Stimulated activated CD8-positive, alpha-beta memory T cell treated with anti-CD3 and anti-CD28 coated beads, Interleukin-12 subunit alpha, Interleukin-12 subunit beta, amount 100 ng/mL, for 4 hours (primary cell): Measurements from ENCODE around the gene RAD23B.
A peak's percentile ranks its signal among the peaks of the same experiment; 100 is the strongest.
"Not testable (repeated sequence)": the region's sequence is repeated elsewhere in the genome, so short reads cannot be mapped to it uniquely, and the experiment has no call there.

Experiments used
- DNase-seq: peaks from one replicate; pipeline ENCODE4 v3.0.0-alpha.2; 2020; ENCODE audit warnings: low read depth

RAD23B gene

DNA sequence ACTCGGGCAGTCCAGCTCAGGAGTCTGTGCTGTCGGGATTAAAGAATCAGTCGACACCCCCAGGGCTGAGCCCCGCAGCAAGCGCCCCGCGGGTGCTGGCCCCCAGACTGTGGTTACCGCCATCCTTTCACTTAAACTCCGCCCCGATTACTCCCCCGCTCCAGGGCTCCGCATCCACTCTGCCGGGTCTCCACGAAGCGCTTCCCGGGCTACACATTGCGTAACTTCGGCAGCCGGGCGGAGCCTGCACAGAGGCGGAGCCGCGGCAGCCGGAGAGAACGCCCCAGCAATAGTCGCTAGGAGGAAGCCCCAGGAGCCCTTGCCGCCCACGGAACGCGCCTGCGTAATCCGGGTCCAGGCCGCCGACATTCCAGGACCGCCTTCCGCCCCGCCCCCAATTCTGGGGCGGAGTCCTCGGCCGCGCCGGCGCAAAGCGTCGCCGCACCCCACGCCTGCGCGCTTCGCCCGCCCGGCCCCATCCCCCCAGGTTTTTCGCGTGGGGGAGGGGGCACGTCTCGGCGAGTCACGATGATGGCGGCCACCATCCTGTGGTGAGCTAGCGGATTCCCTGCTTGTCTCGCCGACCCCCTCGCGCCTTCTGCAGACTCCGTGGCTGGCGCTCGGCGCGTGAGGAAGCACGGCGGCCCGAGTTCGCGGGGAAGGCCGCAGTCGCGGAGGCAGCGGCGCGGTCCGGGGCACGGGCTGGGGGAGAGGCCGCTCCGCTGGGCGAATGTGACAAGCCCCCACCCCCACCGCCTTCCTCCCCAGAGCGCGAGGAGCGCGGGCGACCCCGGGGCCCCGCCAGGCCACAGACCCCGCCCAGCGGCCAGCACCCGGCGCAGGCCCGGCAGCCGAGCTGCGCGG is at the start of gene RAD23B:
RAD23B (plus strand) TSS at position 521 of the 864 bp plus-strand sequence. CDS start 351 bp downstream, outside the sequence.
- peak; percentile 99 for DNase-seq

DNA sequence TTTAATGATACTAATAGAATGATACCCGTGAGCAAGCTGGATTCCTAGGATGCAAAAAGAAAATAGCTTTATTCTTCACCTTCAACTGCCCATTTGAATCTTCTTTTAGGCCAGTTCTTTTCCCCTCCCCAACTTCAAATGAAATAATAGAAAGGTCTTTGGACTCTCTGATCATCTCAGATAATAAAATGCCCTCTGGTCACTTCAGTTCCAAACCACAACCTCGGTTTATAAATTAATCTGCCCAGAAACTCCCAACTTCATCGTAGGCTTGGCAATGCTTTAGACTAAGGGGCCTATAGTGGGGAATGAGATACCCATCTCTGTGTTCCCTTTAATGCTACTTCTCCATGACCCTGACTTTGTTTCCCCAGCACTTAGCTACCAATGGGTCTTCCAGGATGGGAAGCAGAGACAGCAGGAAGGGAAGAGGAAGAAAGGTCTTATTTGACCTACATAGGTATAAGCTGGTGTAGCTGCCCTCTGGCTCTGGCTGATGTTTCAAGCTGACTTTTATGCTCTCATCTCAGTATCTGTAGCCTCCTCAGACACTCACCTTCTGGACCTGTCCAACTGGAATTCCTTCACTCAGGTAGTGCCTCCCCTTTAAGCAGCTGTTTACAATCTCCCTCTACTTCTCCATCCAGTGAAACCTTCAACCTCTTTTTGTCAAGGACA is 47.2 kb upstream of the RAD23B start:
- DNase-seq, result no peak

DNA sequence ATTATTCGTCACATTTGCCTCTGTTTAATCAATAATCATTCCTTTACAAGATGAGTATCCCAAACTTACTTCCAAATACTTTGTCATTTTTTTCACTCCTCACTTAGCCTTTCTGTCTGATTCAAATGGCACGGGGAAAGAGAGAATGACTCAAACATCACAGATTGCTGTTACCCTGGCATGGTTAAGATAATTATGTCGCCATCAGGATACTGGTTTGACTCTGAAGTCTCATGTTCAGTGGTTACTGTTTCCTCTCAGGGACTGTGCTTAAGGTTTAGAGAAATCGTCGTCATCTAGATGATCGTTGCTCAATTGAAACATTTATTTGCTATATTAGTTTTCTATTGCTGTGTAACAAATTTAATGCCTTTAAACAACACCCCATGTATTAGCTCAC is 45.2 kb upstream of the RAD23B start:
- no peak for DNase-seq

DNA sequence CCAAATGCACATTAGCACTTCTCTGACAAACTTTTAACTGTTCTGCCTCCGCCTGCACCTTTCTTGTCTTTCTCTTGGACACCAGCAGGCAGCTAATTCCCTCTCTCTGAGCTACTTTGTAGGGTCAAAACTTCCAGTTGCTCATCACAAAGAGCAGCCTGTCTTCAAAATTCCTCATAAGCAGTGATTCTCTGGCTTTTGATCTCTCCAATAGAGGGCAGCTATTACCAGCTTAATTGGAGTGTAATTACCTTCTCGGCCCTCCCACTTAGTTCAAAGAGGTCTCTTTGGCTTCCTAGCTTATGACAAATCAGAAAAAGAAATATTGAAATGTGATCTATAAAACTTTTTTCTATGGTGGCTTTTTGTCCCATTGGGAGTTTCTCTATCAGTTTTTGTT is 43.6 kb upstream of the RAD23B start:
- DNase-seq, result no peak

DNA sequence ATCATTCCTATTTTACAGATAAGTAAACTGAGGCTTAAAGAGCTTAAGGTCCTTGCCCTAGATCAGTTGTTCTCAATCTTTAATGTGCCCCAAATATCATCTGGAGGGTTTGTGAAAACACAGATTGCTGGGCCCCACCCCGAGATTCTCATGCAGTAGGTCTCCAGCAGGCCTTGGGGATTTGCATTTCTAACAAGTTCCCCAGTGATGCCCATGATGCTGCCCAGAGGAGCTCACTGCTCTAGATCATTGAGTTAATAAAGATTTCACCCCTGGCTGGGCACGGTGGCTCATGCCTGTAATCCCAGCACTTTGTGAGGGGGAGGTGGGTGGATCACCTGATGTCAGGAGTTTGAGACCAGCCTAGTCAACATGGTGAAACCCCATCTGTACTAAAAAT is 42.8 kb upstream of the RAD23B start:
- no peak for DNase-seq

DNA sequence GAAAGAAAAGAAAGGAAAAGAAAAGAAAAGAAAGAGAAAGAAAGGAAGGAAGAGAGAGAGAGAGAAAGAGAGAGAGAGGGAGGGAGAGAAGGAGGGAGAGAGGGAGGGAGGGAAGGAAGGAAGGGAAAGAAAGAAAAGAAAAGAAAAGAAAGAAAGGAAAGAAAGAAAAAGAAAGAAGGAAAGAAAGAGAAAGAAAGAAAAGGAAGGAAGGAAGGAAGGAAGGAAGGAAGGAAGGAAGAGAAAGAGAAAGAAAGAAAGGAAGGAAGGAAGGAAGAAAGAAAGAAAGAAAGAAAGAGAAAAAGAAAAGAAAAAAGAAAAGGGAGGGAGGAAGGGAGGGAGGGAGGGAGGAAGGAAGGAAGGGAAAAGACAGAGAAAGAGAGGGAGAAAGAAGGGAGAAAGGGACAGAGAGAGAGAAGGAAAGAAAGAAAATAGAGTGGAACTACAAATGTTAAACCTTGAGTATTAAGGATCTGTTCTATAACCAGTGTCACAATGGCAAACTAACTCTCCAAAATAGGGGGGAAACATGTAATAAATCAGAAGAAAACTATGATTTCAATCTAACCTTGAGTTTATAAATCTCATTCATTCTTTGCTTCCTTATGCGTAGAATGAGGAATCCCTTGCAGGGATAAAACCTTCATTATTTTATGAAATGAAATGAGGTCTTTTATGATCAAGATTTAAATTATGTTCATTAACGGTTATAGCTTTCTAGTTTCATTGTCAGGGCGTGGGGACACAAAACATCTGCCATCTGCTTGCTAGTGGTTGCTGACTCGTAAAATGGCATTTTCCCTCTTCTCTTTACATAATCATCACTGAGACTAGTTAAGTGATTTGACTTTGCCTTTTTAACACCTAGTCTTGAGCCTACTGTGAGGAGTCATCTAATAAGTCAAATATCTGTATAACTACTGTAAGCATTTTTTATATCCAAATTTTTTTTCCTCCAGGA is 40.7 kb upstream of the RAD23B start:
- no peak for DNase-seq

DNA sequence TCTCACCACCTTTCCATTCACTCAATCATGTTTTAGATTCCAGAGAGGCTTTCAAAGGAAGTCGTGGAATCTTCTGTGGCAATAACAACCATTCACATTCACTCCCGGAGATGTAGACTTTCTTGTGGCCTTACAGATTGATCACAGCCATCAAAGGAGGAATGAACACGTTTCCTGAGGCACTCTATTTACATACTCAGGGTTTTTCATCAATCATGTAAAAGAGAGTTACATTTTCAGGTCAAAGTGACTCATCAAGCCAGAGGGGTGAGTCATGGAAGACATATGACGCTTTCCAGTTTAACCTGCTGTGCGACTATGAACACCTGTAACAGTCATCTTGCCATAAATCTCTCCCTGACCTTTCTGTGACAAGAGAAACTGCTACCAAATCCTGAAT is 39.3 kb upstream of the RAD23B start:
- DNase-seq, result no peak

DNA sequence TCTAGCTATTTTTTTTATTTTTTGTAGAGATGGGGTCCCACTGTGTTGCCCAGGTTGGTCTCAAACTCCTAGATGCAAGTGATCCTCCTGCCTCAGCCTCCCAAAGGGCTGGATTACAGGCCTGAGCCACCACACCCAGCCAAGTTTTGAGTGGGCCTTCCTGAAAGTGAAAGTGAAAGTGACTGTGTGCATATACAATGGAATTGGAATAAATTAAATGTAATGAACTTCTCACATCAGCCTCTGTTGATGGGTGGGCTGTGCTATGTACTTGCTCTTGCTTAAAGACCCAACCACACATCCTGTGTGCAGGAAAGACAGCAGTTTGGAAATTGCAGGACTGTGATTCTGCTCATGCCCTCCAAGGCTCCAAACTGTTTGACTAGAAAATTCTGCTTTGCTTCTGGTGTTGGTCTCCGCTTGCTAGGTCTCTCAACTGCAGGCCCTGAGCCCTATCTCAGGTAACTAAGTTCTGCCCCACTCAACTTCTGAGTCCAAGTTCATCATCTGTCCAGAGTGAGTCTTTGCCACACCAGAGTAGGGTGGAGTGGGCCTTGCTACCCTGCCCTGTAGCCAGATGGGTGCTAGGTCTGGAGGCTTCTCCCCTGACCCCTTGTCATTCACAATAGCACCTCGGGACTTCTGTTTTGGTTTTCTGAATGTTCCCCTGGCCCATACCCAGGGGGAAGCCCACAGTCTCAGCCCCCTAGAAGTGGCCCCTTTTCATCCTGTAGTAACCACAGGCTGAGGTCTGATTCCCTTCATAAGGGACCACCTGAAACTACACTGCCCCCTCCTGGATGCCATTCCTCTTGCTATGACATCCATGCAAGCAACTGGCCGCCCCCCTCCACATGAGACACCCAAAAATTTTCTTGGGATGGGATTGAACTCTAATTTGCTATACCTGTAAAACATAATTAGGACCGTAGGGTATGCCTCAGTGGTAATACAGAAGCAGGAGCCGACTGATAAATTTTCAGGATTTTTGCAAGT is 36.5 kb upstream of the RAD23B start:
- DNase-seq, result no peak

DNA sequence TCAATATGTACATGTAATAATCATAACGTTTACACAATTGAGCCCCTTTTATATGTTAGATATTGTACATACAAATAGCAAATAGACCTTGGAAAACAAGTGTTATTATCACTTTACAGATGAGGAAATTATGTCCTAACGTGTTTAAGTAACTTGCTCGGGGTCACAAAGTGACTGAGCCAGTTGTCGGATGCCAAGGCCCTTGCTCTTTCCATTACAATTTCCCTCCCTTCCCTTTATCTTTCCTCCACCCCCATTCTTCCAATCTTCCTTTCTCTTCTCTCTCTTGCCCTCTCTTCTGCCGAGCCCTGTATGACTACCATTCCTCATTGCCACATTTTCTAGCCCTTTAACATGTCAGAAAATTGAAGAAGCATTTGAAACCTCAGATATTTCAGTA is 34.4 kb upstream of the RAD23B start:
- DNase-seq, result no peak

DNA sequence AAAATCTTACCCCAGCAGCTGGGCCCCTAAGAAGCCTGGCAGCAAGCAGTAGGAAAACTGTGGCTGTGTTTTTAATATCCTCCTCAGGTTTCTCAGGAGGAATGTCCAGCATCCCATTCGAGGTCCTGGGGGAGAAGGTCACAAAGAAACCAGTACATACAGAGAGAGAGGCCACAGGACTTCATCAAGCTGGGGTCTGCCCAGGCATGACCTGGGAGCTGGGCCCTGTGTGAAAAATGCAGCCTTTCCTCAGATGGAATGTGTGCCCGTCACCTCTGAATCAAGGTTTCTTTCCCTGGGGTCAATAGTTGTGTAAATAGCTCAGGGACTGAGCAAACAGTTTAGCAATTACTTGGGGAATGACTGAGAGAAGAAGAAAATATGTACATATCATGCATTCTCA is 33.9 kb upstream of the RAD23B start:
- DNase-seq, result no peak

DNA sequence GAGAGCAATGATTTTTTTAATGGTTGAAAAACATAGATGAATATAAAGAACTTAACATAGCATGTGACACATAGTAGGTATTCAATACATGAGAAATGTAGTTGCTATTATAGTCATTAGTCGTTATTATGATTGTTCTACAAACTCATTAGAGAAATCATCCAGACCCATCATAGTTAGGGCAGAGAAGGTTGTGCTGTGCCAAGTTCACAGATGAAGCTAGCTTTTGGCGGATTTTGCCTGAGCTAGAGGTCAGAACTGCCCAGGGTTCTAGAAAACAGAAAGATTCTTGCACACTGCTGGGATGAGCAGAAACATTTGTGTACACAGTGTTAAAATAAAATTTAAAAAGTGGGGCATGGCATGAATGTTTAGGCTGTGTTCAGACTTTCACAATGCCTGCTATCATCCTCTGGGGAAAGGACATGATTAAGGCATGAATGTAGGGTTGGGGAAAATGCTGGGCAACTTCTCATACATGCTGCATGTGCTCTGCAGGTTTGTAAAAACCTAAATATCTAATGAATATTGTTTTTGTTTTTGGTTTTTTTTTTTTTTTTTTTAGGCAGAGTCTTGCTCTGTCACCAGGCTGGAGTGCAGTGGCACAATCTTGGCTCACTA is 33.3 kb upstream of the RAD23B start:
- DNase-seq, result no peak

DNA sequence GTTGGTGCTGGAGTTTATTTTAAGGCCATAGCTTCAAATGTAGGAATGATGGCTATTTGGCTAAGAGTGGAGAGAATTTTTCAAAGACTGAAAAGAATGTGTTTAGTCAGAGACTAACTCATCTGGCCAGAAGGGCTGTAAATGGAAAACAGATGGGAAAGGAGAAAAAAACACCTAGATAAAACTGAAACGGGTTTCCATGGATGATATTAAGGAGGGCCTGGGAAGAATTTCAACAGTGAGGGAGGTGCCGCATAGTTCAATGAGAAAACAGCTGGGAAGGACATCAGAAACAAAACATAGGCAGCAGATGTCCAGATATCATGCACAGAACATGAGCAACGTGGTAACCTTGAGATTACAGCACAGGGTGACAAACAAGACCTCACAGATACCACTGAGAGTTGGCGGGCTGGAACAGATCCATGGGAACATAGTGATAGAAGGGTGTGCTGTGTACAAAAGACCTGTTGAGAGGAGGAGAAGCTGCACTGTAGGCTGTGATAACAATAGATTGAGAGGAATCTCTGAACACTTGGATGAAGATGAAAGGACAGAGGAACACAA is 31.2 kb upstream of the RAD23B start:
- no peak for DNase-seq

DNA sequence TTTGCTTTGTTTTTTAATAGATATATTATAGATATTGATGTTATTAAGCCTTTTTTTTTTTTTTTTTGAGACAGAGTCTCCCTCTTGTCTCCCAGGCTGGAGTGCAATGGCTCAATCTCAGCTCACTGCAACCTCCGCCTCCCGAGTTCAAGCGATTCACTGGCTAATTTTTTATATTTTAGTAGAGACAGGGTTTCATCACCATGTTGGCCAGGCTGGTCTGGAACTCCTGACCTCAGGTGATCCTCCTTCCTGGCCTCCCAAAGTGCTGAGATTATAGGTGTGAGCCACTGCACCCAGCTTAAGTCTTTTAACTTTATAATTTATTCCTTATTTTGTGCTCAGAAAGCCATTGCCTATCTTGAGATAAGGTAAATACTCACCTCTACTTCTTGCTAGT is 24.2 kb upstream of the RAD23B start:
- DNase-seq, result no peak

DNA sequence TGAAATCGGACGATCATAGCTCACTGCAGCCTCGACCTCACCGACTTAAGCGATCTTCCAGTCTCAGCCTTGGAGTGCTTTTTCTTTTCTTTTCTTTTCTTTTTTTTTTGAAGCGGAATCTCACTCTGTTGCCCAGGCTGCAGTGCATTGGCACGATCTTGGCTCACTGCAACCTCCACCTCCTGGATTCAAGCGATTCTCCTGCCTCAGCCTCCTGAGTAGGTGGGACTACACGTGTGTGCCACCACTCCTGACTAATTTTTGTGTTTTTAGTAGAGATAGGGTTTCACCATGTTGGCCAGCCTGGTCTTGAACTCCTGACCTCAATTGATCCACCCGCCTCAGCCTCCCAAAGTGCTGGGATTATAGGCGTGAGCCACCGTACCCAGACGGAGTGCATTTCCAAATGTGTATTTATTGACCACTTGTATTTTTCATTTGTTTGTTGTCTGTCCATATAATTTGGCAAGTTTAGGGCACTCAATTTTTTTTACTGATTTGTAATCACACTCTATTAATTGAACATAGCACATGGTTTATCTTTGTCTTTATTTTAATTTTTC is 23.2 kb upstream of the RAD23B start:
- DNase-seq, result not testable (repeated sequence)

DNA sequence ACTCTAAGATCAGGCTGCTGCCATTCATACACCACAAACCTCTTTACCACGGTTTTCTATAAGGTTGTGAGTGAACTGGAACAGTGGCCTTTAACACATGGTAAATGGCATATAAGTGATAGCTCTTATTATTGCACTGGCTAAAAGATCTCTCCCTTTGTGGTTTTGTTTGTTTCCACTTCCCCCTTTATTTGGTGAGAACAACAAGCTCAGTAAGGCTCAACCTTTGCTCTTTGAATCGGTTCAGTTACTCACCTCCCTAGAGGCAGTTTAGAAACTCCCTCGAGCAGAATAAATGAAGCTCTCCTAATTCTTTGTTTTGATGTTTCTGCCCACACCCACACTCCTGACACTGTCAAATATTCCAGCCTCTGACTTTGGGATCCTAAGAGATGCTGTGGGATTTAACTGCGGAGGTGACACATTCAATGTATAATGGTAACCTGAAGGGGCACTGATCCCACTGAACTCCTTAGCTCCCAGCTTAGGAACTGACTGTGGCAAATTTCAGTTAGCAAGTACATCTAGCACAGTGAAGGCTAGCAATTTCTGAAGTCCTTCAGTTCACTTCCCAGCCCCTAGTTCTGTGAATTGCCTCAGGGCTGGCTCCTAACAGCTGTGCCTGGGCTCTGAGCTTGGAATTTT is 22.5 kb upstream of the RAD23B start:
- no peak for DNase-seq

DNA sequence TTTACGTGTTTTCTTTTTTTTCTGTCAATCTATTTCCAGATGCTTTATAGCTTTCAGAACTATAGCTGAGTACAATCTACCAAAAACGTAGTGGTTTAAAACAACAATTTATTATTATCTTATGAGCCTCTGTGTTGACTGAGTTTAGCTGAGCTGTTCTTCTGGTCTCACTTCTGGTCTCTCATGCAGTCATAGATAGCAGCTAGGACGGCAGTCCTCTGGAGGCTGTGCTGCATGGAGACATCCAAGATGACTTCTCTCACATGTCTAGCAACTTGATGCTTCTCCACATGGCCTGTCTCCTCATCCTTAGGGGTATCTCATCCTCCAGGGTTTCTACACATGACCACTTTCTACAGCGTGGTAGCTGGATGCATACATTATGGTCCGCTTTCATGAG is 22.0 kb upstream of the RAD23B start:
- DNase-seq, result no peak

DNA sequence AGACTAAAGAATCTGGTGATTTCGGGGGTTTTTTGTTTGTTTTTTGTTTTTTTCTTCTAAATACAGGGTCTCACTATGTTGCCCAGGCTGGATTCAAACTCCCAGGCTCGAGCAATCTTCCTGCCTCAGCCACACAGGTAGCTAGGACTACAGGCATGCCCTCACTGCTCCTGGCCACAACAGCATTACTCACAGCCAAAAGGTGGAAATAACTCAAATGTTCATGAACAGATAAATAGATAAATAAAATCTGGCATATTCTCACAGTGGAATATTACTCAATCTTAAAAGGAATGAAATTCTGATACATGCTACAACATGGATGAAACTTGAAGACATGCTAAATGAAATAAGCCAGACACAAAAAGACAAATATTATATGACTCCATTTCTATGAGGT is 19.8 kb upstream of the RAD23B start:
- DNase-seq, result no peak

DNA sequence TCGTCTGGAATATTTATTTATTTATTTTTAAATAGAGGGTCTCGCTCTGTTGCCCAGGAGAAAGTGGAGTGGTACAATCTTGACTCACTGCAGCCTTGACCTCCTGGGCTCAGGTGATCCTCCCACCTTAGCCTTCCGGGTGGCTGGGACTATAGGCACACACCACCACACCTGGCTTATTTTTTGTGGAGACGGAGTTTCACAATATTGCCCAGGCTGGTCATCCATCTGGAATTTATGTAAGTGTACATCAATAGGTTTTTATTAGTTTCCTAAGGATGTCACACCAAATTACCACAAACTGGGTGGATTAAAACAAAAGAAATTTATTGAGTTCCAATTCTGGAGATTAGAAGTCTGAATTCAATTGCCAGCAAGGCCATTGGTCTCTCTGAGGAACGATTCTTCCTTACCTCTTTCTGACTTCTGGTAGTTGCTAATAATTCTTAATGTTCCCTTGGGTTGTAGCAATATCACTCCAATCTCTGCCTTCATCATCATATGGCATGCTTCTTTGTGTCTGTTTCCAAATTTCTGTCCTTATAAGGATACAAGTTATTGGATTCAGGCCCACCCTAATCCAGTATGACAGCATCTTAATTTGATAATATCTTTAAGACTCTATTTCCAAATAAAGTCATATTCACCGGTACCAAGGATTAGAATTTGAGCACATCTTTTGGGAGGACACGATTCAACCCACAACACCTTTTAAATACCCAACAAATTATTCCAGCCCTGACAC is 16.3 kb upstream of the RAD23B start:
- no peak for DNase-seq

DNA sequence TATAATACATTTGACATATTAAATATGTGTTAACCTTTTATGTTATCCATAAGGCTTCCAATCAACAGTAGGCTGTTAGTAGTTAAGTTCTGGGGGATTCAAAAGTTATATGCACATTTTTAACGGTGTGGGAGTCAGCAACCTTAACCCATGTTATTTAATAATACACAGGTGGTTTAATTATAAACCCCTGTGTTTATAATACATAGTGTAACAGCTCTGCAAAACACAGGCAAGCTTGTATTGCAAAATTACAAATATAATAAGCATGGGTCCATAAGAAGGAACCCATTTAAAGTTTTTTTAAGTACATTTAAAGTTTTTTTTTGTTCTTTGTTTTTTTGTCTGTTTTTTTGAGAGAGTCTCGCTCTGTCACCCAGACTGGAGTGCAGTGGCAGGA is 14.5 kb upstream of the RAD23B start:
- DNase-seq, result no peak
